ENCODE results near the gene GPR152.
"Not testable (repeated sequence)": the region's sequence is repeated elsewhere in the genome, so short reads cannot be mapped to it uniquely, and the experiment has no call there.

GPR152 gene

GRCh38 chr11:67489203-67489884, 36.8 kb upstream of the GPR152 start:
- DNase-seq: no peak

- DNase-seq: no peak
These were observed 34.1 kb upstream of the GPR152 start for GRCh38 chr11:67486481-67487195.

GRCh38 chr11:67485873-67486361, 33.4 kb upstream of the GPR152 start:
- DNase-seq: not testable (repeated sequence)

GRCh38 chr11:67484847-67485311, 32.4 kb upstream of the GPR152 start:
- no peak for DNase-seq

- no peak for DNase-seq
These were observed 31.5 kb upstream of the GPR152 start for GRCh38 chr11:67483831-67484665.

GRCh38 chr11:67482827-67483798, 30.6 kb upstream of the GPR152 start, which contains the start of gene AIP:
AIP (plus strand) TSS chr11:67483026; CDS start chr11:67483159, 133 bp downstream.
- DNase-seq: peak; percentile 71

- DNase-seq: no peak
These were observed 29.8 kb upstream of the GPR152 start for GRCh38 chr11:67482275-67482826.

- not testable (repeated sequence) for DNase-seq
These were observed 25.0 kb upstream of the GPR152 start for GRCh38 chr11:67477344-67478050.

GRCh38 chr11:67476692-67477091, 24.2 kb upstream of the GPR152 start:
- DNase-seq: not testable (repeated sequence)

- no peak for DNase-seq
These were observed 20.4 kb upstream of the GPR152 start for GRCh38 chr11:67472882-67473281.

- no peak for DNase-seq
These were observed 17.9 kb upstream of the GPR152 start for GRCh38 chr11:67470337-67471002.

GRCh38 chr11:67469508-67469811, 16.9 kb upstream of the GPR152 start:
- DNase-seq: no peak

- peak; percentile 92 for DNase-seq
These were observed 16.4 kb upstream of the GPR152 start, which contains the start of gene TMEM134 for GRCh38 chr11:67468759-67469507. TMEM134 (minus strand) TSS chr11:67469251; CDS start chr11:67469192, 59 bp downstream.

GRCh38 chr11:67468456-67468758, 15.9 kb upstream of the GPR152 start:
- DNase-seq: no peak

- no peak for DNase-seq
These were observed 15.5 kb upstream of the GPR152 start for GRCh38 chr11:67468056-67468455.

- DNase-seq: no peak
These were observed 14.6 kb upstream of the GPR152 start for GRCh38 chr11:67466962-67467771.

- DNase-seq: no peak
These were observed 13.8 kb upstream of the GPR152 start for GRCh38 chr11:67466367-67466766.

GRCh38 chr11:67465530-67465929, 13.0 kb upstream of the GPR152 start:
- not testable (repeated sequence) for DNase-seq

- no peak for DNase-seq
These were observed 12.6 kb upstream of the GPR152 start for GRCh38 chr11:67465189-67465510.
